GM18511 (cell line): ENCODE results near the gene RABL6.
"Not testable (repeated sequence)": the region's sequence is repeated elsewhere in the genome, so short reads cannot be mapped to it uniquely, and the experiment has no call there.

Experiments used
- ATAC-seq: cut with Tn5 transposase; IDR thresholded peaks from one replicate; pipeline ENCODE4 v1.9.1; 2021; ENCODE audit warnings: mild to moderate bottlenecking, moderate library complexity; ENCODE audit not compliant: unreplicated experiment

RABL6 gene, protein sequence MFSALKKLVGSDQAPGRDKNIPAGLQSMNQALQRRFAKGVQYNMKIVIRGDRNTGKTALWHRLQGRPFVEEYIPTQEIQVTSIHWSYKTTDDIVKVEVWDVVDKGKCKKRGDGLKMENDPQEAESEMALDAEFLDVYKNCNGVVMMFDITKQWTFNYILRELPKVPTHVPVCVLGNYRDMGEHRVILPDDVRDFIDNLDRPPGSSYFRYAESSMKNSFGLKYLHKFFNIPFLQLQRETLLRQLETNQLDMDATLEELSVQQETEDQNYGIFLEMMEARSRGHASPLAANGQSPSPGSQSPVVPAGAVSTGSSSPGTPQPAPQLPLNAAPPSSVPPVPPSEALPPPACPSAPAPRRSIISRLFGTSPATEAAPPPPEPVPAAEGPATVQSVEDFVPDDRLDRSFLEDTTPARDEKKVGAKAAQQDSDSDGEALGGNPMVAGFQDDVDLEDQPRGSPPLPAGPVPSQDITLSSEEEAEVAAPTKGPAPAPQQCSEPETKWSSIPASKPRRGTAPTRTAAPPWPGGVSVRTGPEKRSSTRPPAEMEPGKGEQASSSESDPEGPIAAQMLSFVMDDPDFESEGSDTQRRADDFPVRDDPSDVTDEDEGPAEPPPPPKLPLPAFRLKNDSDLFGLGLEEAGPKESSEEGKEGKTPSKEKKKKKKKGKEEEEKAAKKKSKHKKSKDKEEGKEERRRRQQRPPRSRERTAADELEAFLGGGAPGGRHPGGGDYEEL

DNA sequence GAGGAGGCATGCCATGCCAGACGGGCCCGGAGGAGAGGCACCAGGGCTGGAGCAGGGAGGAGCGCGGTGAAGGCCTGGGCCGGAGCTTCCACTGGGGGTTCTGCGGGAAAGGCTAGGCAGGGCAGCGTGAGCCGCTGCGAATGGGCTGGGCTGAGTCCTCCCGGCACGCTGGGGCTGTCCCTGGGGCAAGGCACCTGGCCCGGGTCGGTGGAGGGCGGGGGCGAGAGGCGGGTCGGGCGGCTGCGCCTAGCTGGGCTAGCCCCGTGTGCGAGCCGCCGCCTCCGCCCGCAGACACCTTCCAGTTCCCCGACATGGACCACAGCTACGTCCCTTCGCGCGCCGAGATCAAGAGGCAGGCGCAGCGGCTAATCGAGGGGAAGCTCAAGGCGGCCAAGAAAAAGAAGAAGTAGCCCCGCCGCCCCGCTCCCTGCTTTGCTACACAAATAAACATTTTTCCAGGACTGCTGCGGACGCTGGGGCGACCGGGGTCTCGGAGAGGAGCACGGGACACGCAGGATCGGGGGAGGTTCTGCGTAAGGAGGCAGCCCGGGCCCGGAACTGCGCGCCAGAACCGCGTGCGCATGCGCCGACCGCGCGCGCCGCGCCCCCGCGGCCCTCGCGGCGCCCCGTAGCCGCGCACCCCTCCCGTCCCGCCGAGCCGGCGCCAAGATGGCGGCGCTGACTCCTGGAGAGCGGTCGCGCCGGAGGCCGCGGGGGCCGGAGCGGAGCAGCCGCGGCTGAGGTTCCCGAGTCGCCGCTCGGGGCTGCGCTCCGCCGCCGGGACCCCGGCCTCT lies at the start of gene RABL6:
TSS of gene RABL6 (plus strand) at position 668 of the 794 bp plus-strand sequence. CDS start 249 bp downstream, outside the sequence.
- peak; percentile 87 for ATAC-seq

GRCh38 chr9:136759001-136759400 lies 48.7 kb upstream of the RABL6 start:
- no peak for ATAC-seq

DNA sequence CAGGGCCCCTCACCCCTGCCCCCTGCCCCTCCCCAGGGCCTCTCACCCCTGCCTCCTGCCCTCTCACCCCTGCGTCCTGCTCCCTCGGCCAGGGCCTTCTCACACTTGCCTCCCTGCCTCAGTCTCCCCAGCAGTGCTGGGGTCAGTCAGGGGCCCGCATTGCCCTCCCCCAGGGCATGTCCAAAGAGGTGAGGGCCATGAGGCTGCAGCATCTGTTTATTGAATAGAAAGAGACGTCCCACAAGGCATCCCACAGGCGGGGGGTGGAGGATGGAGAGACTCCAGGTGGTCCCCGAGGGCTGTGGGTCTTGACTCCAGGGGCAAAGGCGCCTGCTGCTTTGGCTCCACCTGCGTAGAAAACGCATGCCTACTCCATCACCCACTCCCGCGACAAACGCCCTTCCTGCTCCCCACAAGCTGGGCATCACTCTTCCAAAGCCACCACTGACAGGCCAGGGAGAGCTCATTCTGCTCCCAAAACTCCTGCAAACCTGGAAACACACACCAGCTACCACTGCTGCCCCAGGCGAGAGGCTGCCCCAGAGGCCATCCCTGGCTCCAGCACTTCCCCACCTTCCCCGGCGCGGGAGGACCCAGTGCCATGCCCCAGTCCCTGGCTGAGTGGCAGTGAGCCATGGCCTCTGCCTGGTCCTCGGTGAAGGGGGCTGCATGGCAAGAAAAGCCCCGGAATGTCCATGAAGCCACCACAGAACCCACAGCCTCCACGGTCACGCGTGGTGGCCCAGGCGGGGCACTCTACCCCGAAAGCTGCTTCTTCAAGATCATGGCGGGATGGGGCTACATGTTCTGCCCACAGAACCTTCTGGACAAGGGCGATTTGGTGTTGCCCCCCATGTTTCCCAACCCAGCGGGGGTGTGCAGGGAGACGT lies 48.1 kb upstream of the RABL6 start:
- ATAC-seq = no peak

DNA sequence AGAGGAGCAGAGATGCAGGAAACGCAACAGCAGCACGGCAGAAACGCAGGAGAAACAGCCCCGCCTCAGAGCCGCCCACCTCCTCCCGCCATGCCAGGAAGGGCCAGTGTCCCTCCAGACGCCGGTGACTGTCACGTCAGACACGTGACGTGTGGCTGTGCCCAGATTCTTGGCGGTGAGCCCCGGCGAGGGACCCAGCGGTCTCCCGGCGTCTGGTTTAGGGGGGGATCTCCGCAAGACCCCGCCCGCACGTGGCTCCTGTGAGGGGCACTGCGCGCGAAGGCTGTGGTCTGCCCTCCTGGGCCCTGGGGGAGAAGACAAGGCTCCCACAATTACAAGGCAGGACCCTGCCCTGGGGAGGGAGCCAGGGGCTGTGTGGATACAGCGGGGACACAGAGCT lies 47.3 kb upstream of the RABL6 start:
- no peak for ATAC-seq

GRCh38 chr9:136760834-136761544 lies 46.8 kb upstream of the RABL6 start:
- ATAC-seq = not testable (repeated sequence)

DNA sequence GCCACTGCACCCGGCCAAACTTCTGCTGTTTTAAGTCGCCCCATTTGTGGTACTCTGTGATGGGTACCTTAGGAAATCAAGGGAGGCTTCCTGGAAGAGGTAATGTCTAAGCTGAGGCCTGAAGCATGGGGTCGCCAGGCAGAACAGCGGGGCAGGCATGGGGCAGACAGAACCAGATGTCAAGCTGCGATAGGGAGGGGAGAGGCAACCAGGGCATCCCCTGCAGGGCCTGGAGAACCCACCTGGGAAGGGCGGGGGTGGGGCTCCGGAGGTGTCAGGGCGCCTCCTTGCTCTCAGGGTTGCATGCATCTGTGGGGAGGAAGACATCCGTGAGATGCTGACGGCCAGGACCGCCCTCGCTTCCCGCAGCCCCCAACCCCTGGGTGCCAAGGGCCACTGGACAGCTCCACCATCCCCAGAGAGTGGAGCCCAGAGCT lies 46.2 kb upstream of the RABL6 start:
- ATAC-seq = no peak

DNA sequence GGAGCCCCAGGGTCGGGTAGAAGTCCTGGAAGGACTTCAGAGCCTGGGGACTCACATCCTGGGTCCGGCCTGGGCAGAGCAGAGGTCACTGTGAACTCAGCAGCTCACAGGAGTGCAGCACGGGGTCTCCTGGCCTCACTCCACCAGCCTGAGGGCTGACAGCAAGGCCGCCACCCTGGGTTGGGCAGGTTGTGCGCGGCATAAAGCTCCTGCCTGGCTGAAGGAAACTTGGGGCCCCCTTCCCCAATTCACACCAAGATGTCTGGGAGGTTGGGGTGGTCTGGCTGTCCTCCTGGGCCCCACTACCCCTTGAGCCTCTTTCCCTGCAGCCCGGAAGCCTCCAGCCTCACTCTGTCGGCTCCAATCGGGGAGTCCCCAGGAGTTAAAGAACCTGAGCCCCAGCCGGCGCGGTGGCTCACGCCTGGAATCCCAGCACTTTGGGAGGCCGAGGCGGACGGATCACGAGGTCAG lies 45.5 kb upstream of the RABL6 start:
- no peak for ATAC-seq

DNA sequence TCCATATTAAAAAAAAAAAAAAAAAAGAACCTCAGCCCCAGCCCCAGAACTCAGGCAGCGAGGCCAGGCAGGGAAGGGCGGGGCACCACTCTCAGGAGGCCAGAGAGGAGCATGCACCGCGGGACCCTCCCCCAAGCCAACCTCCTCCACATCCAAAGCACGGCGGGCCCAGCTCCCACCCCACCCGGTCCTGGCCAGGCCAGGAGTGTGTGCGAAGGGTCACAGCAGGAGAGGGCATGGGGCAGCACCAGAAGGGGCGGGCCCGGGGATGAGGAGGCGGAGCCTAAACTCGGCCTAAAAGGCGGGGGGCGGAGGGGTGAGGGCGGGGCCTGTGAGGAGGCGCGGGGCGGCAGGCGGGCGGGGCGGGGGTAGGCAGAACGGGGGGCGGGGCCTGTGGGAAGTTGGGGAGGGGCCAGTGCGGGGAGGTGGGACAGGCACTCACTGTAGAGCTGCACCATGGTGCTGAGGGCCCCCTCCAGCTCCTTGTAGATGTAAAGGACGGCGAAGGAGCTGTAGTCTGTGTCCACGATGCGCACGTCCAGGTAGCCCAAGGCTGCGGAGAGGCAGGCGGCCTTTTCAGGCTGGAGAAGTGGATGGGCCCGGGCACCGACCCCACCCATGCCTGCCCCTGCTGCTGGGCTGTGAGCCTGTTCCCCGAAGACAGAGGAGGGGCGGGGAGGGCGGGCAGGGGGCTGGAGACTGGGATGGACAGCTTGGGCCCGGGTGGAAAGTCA lies 44.7 kb upstream of the RABL6 start:
- no peak for ATAC-seq

DNA sequence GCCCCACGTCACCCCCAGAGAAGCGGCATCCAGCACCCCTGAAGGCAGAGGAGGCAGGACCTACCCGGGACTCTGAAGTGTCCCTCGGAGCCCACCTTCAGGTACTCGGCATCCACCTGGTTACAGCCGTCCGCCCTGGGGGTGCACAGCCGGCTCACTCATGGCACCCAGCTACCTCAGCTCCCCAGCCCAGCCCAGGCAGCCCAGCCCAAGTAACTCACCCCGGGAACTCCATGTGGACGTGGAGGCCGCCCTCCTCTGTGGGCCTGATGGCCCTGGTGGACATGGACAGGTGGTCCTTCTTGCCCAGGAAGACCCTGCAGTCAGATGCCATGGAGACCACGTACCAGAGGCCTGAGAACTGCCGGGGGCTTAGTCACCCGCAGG lies 44.1 kb upstream of the RABL6 start:
- ATAC-seq = no peak

- ATAC-seq = no peak
These were observed 43.4 kb upstream of the RABL6 start, which contains the start of gene LCN15 for GRCh38 chr9:136764301-136764891. LCN15 (minus strand) TSS chr9:136764518; CDS start chr9:136764488, 30 bp downstream.

DNA sequence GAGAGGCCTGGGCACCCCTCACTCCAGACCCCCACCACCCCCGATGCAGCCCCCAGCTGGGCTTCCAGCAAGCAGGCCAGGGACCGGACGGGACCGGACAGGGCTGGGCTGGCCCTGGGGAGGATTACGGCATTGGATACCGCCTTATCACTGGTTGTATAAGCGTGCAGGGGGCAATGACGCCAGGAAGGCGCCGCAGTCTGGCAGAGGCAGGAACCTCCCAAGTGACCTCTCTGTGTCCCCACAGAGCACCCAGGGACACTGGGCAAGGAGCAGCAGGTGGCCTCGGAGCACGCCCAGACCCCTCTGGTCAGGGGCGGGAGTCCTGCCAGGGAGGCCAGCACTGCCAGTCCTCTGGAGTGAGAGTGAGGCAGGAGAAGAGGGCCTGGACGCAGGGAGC lies 42.7 kb upstream of the RABL6 start:
- ATAC-seq = no peak

- peak; percentile 70 for ATAC-seq
These were observed 41.9 kb upstream of the RABL6 start for GRCh38 chr9:136765745-136766409.

GRCh38 chr9:136766410-136767120 lies 41.2 kb upstream of the RABL6 start:
- ATAC-seq = not testable (repeated sequence)

GRCh38 chr9:136769710-136770191 lies 38.0 kb upstream of the RABL6 start:
- no peak for ATAC-seq

DNA sequence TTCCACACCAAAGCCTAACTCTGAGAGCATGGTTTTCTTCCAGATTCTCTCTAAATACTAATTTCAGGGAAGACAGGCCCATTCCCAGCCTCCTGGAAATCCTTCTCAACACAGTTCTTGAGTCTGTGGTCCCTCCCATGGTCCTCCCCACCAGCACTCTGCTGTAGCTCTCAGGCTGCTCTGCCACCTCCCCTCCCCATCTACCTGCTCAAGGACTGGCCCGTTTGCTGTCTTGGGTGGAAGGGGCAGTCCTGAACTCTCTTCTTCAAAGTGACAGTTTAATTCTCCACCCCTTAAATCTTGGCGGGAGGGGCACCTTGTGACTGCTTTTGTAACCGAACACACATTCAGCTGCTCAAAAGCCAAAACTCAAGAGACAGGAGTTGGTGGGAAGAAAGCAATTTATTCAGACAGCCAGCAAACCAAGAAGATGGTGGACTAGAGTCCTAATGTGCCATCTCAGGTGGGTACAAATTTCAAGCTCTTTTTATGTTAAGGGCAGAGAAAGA lies 35.8 kb upstream of the RABL6 start:
- ATAC-seq = no peak

- ATAC-seq = no peak
These were observed 34.2 kb upstream of the RABL6 start for GRCh38 chr9:136773386-136774044.
